ENCODE results near the gene BORCS6. TPM values are rescaled to one million over a fixed set of nuclear protein-coding genes. Genes with fewer than 3 reads are reported as not detected.

BORCS6 gene
- total and polyA plus RNA-seq, 2 of the 13 experiments (the other 11 are each of a cell fraction or from before 2014, with no cell fraction given), result 2.0 to 5.1 TPM

DNA sequence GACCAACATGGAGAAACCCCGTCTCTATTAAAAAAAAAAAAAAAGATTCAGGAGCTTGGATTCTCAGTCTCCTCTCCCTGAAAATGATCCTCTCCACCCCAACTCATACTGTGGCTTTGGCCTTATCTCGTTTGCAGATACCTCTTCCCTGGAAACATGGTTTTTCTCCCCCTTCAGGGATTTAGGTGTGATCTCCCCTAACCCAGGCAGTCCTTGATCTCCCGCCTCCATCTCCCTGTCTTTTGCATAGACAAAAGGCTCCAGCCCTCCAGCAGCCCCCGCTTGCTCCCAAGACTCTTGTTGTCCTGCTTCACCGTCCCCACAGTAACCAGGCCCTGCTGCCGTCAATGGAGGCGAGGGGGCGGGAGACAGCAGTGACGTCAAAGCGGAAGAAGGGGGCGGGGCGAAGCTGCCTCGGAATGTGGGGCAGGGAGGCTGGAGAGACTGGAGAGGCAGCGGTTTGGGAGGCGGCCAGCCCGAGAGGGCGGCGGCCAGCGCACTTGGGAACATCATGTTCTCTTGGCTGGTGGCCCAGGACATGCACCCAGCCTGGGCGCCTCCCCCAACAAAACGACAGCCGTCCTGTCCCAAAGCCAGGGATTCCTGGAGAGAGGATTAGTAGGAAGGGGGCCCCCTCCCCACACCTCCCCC, 35.9 kb downstream of the BORCS6 start (continued):
- TF ChIP-seq, protein P1, sequence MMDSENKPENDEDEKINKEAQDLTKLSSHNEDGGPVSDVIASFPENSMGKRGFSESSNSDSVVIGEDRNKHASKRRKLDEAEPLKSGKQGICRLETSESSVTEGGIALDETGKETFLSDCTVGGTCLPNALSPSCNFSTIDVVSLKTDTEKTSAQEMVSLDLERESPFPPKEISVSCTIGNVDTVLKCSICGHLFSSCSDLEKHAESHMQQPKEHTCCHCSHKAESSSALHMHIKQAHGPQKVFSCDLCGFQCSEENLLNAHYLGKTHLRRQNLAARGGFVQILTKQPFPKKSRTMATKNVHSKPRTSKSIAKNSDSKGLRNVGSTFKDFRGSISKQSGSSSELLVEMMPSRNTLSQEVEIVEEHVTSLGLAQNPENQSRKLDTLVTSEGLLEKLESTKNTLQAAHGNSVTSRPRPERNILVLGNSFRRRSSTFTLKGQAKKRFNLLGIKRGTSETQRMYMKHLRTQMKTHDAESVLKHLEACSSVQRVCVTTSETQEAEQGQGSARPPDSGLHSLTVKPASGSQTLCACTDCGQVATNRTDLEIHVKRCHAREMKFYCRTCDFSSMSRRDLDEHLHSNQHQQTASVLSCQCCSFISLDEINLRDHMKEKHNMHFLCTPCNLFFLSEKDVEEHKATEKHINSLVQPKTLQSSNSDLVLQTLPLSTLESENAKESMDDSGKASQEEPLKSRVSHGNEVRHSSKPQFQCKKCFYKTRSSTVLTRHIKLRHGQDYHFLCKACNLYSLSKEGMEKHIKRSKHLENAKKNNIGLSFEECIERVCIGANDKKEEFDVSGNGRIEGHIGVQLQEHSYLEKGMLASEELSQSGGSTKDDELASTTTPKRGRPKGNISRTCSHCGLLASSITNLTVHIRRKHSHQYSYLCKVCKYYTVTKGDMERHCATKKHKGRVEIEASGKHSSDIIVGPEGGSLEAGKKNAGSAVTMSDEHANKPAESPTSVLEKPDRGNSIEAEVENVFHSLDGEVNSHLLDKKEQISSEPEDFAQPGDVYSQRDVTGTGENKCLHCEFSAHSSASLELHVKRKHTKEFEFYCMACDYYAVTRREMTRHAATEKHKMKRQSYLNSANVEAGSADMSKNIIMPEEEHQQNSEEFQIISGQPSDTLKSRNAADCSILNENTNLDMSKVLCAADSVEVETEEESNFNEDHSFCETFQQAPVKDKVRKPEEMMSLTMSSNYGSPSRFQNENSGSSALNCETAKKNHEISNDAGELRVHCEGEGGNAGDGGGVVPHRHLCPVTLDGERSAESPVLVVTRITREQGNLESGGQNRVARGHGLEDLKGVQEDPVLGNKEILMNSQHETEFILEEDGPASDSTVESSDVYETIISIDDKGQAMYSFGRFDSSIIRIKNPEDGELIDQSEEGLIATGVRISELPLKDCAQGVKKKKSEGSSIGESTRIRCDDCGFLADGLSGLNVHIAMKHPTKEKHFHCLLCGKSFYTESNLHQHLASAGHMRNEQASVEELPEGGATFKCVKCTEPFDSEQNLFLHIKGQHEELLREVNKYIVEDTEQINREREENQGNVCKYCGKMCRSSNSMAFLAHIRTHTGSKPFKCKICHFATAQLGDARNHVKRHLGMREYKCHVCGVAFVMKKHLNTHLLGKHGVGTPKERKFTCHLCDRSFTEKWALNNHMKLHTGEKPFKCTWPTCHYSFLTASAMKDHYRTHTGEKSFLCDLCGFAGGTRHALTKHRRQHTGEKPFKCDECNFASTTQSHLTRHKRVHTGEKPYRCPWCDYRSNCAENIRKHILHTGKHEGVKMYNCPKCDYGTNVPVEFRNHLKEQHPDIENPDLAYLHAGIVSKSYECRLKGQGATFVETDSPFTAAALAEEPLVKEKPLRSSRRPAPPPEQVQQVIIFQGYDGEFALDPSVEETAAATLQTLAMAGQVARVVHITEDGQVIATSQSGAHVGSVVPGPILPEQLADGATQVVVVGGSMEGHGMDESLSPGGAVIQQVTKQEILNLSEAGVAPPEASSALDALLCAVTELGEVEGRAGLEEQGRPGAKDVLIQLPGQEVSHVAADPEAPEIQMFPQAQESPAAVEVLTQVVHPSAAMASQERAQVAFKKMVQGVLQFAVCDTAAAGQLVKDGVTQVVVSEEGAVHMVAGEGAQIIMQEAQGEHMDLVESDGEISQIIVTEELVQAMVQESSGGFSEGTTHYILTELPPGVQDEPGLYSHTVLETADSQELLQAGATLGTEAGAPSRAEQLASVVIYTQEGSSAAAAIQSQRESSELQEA (CRISPR knock-in tag; IDR thresholded peaks at IDR 0.05; ENCODE audit: not compliant biosample characterization), result no peak
- TF ChIP-seq CBX1 (IDR thresholded peaks at IDR 0.05; ENCODE audit: low read depth), result no peak
- no peak for TF ChIP-seq ZNF552 (CRISPR knock-in tag; IDR thresholded peaks at IDR 0.05; ENCODE audit: borderline replicate concordance)
- TF ChIP-seq PAWR (CRISPR knock-in tag; IDR thresholded peaks at IDR 0.05; ENCODE audit: borderline replicate concordance), result no peak
- 0 out of 2 replicates have a peak, but pooled peaks have one; percentile 50 for TF ChIP-seq PCBP1 (IDR thresholded peaks at IDR 0.05; ENCODE audit: borderline replicate concordance, low read depth, low read length)
- no peak for TF ChIP-seq ZNF460 (CRISPR knock-in tag; IDR thresholded peaks at IDR 0.05; ENCODE audit: borderline replicate concordance)
- TF ChIP-seq ZNF75D (CRISPR knock-in tag; IDR thresholded peaks at IDR 0.05; ENCODE audit: borderline replicate concordance), result no peak
- TF ChIP-seq ZNF432 (CRISPR knock-in tag; IDR thresholded peaks at IDR 0.05; ENCODE audit: borderline replicate concordance), result no peak
- TF ChIP-seq, protein P2, sequence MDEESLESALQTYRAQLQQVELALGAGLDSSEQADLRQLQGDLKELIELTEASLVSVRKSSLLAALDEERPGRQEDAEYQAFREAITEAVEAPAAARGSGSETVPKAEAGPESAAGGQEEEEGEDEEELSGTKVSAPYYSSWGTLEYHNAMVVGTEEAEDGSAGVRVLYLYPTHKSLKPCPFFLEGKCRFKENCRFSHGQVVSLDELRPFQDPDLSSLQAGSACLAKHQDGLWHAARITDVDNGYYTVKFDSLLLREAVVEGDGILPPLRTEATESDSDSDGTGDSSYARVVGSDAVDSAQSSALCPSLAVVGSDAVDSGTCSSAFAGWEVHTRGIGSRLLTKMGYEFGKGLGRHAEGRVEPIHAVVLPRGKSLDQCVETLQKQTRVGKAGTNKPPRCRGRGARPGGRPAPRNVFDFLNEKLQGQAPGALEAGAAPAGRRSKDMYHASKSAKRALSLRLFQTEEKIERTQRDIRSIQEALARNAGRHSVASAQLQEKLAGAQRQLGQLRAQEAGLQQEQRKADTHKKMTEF (CRISPR knock-in tag; IDR thresholded peaks at IDR 0.05), result 0 out of 2 replicates have a peak, but pooled peaks have one; percentile 18
- TF ChIP-seq ZFP36L1 (CRISPR knock-in tag; IDR thresholded peaks at IDR 0.05), result no peak; the same call in 1 of the 2 replicates
- TF ChIP-seq SIN3B (IDR thresholded peaks at IDR 0.05; ENCODE audit: low read length), result no peak
- no peak for TF ChIP-seq ZNF354B (CRISPR knock-in tag; IDR thresholded peaks at IDR 0.05)
- TF ChIP-seq, protein P3, sequence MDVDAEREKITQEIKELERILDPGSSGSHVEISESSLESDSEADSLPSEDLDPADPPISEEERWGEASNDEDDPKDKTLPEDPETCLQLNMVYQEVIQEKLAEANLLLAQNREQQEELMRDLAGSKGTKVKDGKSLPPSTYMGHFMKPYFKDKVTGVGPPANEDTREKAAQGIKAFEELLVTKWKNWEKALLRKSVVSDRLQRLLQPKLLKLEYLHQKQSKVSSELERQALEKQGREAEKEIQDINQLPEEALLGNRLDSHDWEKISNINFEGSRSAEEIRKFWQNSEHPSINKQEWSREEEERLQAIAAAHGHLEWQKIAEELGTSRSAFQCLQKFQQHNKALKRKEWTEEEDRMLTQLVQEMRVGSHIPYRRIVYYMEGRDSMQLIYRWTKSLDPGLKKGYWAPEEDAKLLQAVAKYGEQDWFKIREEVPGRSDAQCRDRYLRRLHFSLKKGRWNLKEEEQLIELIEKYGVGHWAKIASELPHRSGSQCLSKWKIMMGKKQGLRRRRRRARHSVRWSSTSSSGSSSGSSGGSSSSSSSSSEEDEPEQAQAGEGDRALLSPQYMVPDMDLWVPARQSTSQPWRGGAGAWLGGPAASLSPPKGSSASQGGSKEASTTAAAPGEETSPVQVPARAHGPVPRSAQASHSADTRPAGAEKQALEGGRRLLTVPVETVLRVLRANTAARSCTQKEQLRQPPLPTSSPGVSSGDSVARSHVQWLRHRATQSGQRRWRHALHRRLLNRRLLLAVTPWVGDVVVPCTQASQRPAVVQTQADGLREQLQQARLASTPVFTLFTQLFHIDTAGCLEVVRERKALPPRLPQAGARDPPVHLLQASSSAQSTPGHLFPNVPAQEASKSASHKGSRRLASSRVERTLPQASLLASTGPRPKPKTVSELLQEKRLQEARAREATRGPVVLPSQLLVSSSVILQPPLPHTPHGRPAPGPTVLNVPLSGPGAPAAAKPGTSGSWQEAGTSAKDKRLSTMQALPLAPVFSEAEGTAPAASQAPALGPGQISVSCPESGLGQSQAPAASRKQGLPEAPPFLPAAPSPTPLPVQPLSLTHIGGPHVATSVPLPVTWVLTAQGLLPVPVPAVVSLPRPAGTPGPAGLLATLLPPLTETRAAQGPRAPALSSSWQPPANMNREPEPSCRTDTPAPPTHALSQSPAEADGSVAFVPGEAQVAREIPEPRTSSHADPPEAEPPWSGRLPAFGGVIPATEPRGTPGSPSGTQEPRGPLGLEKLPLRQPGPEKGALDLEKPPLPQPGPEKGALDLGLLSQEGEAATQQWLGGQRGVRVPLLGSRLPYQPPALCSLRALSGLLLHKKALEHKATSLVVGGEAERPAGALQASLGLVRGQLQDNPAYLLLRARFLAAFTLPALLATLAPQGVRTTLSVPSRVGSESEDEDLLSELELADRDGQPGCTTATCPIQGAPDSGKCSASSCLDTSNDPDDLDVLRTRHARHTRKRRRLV (CRISPR knock-in tag; IDR thresholded peaks at IDR 0.05), result no peak
- TF ChIP-seq ZNF790 (CRISPR knock-in tag; IDR thresholded peaks at IDR 0.05; ENCODE audit: borderline replicate concordance), result no peak
- peak; percentile 31; the same call in 1 of the 2 replicates for TF ChIP-seq NFYB (CRISPR knock-in tag; IDR thresholded peaks at IDR 0.05)

Measured in HepG2 (cell line).